GM21390 (cell line): ENCODE results near the gene SLC12A1.
"Not testable (repeated sequence)": the region's sequence is repeated elsewhere in the genome, so short reads cannot be mapped to it uniquely, and the experiment has no call there.

Source experiments
- ATAC-seq: cut with Tn5 transposase; IDR thresholded peaks from one replicate; pipeline ENCODE4 v1.9.1; 2021; ENCODE audit not compliant: unreplicated experiment

The SLC12A1 gene

DNA sequence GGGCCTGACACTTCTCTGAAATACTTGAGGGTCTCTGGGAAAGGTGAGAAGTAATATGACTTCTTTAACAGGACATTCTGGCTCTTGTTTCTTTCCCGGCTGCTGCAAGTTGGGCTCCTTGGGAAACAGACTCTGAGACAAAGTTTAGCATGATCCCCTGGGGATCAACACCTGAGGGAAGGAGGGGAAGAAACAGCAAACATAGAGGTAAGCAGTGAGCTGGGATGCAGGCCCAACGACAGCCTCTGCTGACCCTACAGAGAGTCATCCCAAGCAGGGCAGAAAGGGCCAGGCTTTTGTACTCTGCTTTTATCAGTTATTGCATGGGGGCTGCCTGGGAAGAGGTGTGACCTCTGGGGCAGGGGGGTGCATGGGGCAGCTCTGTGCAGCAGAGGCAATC, 98.3 kb downstream of the SLC12A1 start:
- no peak for ATAC-seq

DNA sequence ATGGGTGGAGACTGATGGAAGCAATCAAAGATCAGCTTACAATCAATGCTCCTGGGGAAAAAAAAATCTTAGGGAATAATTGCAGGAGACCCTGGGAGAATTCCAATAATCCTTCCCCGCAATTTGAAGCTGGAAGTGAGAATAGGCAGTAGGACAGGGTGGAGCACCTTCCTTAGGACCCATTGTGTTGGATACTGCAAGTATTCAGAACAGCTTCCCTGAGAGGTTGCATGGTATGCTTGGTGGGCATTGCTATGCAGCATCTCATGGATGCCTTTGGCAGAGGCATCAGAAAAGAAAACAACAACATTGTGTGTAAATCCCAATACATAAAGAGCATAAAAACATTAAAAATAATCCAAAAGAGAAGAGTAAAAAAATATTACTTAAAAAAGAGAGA, 100.5 kb downstream of the SLC12A1 start:
- ATAC-seq = no peak

DNA sequence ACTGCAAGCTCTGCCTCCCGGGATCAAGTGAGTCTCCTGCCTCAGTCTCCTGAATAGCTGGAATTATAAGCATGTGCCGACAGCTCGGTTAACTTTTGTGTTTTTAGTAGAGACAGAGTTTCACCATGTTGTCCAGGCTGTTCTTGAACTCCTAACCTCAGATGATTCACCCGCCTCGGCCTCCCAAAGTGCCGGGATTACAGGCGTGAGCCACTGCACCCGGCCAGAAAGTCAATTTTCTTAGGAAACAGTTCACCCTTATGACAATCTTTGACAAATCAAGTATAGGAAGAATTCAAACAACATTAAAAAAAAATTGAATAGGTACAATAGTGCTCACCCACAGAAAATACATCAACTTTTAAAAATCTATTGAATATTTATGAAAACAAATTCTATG, 101.5 kb downstream of the SLC12A1 start:
- ATAC-seq = no peak

DNA sequence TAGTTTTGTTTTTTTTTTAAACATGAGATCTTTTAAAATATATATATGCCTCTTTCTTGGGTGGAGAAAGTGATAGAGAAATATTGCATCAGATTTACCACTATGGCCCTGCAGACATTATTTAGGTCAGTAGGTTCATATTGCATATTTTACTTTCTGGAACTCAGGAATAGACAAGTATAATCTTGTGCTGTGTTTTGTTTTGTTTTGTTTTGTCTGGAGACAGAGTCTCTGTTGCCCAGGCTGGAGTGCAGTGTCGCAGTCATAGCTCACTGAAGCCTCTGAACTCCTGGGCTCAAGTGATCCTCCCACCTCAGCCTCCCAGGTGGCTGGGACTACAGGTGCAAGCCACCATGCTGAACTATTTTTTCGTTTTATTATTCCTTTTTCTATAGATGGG, 103.6 kb downstream of the SLC12A1 start:
- ATAC-seq = no peak

DNA sequence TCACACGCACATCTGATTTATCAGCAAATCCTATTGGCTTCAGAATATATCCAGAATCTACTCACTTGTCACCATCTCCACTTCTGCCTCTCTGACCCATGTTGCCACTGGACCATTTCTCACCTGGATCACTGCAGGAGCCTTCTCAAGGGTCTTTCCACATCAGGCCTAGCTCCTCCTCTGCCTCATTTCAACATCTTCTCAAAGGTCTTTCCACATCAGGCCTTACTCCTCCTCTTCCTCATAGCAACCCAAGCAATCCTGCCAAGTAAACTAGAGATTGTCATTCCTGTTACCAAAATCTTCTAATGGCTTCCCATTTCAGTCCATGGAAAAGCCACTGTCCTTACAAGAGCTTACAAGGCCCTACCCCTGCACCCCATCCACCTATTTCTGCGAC, 107.1 kb downstream of the SLC12A1 start:
- no peak for ATAC-seq

DNA sequence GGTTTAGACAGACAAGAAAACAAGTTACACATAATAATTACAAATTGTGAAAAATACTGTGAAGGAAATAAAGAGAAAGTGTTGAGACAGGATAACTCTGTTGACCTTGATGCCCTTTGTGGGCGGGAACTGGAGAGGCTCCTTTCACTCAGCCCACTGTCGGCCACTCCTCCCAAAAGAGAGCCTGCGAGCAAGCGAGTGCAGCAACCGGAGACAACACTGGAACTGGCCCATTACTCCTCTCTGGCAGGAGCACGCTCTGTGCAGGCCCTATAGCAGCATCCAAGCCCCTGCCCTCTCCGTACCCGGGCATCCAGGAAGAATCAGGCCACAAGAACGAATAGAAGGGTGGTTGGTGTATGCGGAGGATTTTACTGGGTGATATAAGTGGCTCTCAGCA, 108.9 kb downstream of the SLC12A1 start:
- no peak for ATAC-seq

DNA sequence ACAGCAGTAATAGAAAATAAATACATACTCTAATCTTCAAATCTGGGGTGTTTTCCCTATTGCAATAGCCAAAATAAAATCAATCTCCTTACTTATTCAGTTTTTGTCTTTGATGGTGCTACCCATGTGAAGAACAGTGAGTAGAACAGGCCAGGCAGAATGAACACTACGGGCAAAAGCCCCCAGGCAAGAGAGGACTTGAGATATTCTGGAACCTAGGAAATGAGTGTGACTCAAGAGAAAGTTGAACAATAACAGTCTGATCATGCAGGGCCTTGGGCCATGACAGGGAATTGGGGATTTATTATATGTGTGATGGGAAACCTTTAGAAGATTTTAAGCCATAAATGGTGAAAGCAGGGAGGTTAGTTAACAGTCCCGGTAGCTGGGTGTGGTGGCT, 111.1 kb downstream of the SLC12A1 start:
- no peak for ATAC-seq

DNA sequence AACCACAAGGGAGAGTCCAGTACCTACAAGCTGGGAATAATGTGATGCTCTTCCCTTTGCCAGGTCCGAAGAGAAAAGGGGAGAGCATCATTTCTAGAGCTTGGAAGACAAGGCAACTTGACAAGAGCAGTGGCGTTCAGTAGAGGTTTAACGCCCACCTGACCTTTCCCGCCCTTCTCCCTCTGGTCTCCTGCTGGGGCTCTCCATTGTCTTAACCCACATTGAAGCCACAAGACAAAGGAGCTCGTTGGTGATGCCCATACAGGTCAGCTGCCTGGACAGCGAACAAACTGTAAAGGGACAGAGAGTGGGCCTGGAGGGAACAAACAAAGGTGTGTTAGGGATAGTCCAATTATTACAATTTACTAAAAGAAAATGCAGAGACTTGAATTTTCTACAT, 112.0 kb downstream of the SLC12A1 start:
- no peak for ATAC-seq

DNA sequence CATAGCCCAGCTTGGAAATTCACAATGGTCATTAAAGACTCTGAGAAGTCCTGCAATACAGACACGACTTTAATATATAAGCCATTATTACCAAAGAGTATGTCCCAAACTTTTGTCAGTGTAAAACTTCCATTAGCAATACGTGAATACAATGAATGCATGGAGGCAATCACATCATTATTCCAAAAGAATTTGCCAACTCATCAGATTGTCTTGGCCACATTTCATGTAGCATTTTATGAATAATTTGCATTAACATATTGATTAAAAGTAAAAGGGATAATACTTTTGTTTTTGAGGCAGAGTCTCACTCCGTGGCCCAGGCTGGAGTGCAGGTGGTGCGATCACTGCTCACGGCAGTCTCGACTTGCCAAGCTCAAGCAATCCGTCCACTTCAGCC, 117.2 kb downstream of the SLC12A1 start:
- ATAC-seq = no peak

DNA sequence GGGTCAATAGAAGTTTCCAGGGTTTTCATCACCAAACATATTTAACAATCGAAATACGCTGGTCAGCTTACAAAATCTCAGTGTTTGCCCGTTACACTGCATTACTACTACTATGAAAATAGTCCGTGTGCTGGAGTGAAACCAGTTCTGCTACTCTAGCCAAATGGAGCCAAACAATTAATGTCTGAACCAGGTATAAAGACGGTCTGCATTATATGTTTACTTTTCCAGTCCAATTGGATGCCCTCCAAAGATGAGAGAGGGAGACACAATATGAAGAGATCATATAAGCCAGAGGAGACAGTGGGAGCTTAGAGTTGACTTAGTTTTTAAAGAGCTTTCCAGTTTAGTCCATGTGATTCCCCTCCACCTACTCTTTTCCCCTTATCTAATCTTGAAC, 118.8 kb downstream of the SLC12A1 start:
- ATAC-seq = no peak

DNA sequence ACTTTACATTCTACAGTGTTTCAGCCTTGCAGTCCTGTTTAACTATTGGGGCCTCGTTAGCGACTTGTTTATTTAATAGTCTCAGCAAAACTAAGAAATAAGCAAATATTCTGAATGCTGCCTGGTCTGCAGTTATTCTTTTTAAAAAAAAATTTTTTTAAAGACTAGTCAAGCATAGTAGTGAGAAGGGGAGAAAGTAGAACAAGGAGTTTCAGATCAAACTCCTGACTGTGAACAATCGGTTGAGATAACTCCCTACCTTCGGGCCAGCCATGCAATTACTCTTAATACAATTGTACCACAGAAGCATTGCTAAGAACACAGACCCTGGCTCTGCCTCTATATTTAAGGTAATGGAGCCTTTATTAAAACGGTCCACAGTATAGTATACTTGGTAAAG, 119.3 kb downstream of the SLC12A1 start:
- peak; percentile 54 for ATAC-seq

DNA sequence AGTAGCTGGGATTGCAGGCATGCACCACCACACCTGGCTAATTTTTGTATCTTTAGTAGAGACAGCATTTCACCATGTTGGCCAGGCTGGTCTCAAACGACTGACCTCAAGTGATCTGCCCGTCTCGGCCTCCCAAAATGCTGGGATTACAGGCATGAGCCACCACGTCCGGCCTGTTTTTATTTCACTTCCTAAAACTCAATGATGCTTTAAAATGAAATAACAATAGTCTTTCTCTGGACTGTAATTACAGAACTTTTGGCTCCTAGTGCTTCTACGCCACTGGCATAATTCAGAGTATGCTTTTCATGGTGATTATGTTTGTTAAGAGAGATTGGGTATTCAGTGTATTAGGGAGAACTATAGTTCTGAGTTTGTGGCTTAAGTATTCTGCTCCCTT, 120.1 kb downstream of the SLC12A1 start:
- not testable (repeated sequence) for ATAC-seq

DNA sequence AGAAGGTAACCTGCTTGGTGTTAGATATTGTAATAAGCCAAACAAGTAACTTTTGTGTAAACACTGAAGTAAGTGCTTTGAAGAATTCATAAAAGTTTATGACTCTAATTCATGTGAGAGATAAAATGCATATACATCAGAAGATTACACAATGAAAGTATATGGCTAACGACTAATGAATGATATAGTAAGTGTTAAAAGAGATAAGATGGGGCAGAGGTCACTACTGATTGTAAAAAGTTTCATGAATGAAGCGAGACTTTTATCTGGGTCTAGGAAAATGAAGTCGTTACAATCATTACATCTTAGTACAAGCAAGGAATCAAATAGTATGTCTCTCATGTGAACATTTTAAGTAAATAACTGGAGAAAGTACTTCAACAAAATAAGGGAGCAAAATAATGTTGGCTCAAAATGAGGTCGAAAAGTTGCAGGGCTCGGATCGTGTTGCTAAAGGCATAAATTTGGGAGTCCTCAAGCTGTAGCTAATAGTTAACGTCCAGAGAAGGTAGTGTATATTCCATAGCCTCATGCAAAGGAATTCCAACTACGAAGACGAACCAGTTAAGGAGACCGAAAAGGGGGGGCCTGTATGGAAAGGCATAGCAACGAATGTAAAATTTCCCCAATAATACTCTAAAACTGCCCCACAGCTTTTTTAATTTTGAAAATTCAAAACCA, 124.1 kb downstream of the SLC12A1 start:
- ATAC-seq = no peak

DNA sequence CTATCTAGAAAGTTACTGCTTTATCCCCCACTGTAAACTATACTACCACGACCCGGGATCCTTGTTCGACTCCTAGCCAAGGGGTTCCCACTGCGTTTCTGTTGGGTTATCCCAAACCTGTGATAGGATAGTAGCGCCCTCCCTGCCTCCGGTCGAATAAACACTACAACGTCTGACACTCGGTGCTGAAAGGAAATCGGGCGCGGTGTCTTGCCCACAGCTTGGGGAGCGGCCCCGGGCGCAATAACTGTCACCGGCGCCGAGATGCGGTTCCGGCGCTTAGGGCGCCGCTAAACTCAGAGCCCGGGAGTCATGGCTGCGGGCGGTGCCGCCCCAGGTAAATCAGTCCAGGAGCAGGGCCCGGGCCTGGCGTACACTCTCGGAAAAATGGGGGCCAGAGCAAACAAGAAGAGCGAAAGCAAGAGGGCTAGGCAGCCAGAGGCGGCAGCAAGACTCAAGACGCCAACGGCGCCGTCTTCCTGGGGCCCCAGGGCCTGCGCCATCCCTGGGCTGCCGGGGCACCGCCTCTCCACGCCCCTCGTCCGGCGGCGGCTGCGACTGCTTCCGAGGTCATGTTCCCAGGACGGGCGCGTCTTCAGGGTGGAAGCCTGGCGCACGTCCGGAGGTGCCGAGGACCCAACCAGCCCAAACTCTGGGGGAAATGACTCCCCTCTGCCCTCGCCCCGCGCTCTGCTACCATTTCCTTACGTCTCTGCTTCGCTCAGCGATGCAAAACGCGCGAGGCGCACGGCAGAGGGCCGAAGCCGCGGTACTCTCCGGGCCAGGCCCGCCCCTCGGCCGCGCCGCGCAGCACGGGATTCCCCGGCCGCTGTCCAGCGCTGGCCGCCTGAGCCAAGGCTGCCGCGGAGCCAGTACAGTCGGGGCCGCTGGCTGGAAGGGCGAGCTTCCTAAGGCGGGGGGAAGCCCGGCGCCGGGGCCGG, 125.0 kb downstream of the SLC12A1 start, which contains the start of gene DUT:
Gene DUT, plus strand, starts transcription at position 575 of the 941 bp plus-strand sequence. Its CDS starts 87 bp downstream, at position 662.
- ATAC-seq = peak; percentile 85

DNA sequence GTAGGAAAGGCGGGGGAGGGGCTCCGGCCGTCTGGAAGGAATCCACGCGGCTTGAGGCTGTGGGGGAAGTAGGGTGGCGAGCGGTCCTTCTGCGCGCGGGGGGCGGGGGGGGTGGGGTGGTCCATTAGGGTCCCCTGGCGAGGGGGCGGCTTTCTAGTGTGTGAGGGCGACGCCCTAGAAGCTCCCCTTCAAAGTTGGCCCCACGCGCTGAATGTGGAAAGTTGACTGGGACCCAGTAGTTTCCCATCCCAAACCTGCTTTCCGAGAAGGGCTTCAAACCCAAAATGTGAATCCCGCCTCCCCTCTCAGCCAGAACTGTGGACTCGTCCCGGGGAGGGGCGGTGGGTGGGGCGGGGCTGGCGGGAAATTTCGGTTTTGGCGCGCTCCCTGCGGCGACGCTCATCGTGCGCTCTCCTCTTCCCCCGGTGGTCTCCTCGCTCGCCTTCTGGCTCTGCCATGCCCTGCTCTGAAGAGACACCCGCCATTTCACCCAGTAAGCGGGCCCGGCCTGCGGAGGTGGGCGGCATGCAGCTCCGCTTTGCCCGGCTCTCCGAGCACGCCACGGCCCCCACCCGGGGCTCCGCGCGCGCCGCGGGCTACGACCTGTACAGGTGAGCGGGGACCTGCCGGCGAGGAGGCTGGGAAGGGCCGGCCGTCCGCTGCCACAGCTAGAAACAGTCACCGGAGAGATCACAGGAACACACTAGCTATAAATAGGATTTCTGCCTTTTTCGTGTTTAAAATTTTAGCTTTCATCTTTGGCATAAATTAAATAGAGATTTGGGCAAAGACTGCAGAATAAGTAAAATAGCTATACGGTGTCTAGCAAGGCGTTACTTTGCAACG, 125.9 kb downstream of the SLC12A1 start:
- peak; percentile 50 for ATAC-seq

DNA sequence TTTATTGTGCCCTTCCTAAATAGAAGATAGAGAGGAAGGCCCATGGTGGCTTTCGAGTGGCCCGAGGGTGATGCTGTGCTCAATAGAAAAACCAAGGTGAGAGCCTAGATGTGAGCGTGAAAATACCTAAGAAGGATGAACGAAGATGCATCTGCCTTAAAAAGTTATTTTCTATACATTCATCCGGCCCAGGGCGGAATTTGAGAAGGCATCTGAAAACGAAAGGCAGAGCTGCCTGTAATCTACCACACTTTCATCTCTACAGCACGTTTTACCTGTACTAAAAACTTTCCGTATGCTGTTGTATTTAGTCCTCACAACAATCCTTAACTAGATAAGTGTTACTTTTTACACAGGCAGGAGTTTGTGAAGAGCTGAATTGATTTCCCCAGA, 126.5 kb downstream of the SLC12A1 start:
- ATAC-seq = no peak

DNA sequence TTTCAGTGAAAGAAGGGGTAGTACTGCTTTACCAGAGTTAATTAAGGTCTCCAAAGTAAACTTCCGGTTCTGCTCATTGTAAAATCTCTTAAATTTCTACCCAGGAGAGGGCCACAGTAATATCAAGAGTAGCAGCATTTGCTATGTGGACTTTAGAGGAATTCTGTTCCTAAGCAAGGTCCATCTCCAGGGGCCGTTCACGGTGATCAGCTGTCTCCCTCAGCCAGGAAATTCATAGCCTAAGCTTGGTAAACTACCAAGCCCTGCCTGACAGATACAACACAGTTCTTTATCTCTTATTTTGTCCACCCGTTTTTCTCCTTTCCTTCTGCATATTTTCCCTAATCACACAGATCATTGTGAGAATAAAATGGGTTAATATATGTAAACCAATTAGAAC, 127.4 kb downstream of the SLC12A1 start:
- no peak for ATAC-seq

DNA sequence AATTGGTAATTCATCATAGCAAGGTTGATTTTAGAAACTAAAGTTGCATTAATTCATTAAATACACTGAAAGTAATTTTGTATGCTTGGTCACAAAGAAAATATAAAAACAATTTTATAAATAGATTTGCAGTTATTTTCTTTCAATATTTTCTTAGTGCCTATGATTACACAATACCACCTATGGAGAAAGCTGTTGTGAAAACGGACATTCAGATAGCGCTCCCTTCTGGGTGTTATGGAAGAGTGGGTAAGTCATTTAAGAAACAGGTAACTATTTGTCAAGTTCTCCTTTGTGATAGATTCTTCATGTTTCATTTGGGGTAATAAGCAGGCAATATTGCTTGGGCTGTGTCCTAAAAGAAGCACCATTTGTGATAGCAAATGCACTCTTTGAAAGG, 128.2 kb downstream of the SLC12A1 start:
- ATAC-seq = no peak

DNA sequence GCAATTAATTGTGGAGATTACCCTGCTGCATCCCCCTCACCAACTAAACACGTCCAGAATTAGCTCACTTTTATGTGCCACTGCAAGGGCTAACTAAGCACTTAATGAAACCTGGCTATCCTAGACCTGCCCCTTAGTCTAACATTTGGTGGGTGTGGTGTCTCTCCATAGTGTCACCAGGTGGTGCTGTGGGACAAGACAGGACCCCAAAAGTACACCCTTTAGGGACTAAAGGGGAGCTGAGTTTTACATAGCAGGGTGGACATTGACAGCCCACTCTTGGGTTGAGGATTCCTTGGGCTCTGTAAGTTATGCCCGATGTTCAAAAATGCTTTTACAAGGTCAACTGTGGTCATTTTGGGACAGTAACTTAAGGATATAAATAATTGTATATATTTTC, 130.8 kb downstream of the SLC12A1 start:
- no peak for ATAC-seq

DNA sequence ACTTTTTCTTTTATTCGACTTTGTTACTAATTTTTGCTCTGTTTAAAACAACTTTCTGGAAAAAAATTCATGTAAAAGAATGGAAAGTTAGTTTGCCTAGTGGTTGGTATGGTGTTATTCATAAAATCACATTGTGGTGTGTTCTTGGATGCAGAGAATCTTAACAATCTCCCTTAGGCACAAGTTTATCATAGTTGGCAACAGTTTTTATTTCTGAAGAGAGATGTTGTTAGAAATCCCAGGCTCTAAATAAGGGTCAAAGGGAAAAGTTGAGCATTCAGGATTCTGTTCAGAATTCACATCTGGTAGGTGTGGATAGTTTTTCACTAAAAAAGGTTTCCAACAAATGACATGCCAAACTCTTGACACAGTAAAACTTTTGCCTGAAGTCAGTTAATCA, 131.5 kb downstream of the SLC12A1 start:
- no peak for ATAC-seq

DNA sequence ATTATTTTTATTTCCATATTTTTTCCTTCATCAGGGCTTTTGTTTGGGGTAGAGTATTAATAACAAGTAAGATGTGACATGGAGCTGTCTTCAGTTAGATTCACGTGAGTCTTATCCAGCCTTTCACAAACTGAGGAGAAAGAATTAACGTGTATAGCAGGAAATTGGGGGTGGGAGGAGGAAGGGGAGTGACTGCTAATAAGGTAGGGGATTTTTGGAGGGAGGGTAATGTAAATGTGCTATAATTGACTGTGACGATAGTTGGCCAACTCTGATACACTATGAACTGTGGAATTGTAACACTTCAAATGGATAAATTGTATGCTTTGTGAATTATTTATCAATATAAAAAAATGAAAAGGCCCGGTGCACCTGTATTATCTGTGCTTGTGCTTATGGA, 134.0 kb downstream of the SLC12A1 start:
- no peak for ATAC-seq
